Measurements from ENCODE around the gene TNNT3.

TNNT3 gene

GRCh38 chr11:1913271-1914060 is 6.0 kb upstream of the TNNT3 start:
- Histone ChIP-seq H3K27ac (ENCODE audit: poor library complexity, severe bottlenecking) (no peak overlapping the region), H3K4me3 (ENCODE audit: severe bottlenecking) (no peak overlapping the region), H3K4me1 (ENCODE audit: insufficient read depth, poor library complexity, severe bottlenecking) (no peaks in the 10 kb centered on the region), H3K27me3 (ENCODE audit: insufficient read depth, poor library complexity, severe bottlenecking) (no peaks in the 10 kb centered on the region), H3K9me3 (ENCODE audit: severe bottlenecking) (no peaks in the 10 kb centered on the region), H3K36me3 (ENCODE audit: low read depth) (no peaks in the 10 kb centered on the region)
- no peak for TF ChIP-seq CTCF (IDR thresholded peaks at IDR 0.05; ENCODE audit: poor library complexity, severe bottlenecking)
- ATAC-seq (ENCODE audit: low read depth): no peak
- DNase-seq (ENCODE audit: low spot score): no peak

GRCh38 chr11:1915795-1916131 is 3.7 kb upstream of the TNNT3 start:
- H3K4me3 ChIP-seq (ENCODE audit: severe bottlenecking): no peak overlapping the region
- TF ChIP-seq CTCF (IDR thresholded peaks at IDR 0.05; ENCODE audit: poor library complexity, severe bottlenecking): no peak
- no peaks in the 10 kb centered on the region for H3K27me3 ChIP-seq (ENCODE audit: insufficient read depth, poor library complexity, severe bottlenecking)
- DNase-seq (ENCODE audit: low spot score) (no peak), ATAC-seq (ENCODE audit: low read depth) (no peak)
- H3K9me3 ChIP-seq (ENCODE audit: severe bottlenecking): no peaks in the 10 kb centered on the region
- no peaks in the 10 kb centered on the region for H3K36me3 ChIP-seq (ENCODE audit: low read depth)
- no peaks in the 10 kb centered on the region for H3K4me1 ChIP-seq (ENCODE audit: insufficient read depth, poor library complexity, severe bottlenecking)
- H3K27ac ChIP-seq (ENCODE audit: poor library complexity, severe bottlenecking): no peak overlapping the region

- Histone ChIP-seq H3K36me3 (ENCODE audit: low read depth) (no peaks in the 10 kb centered on the region), H3K4me3 (ENCODE audit: severe bottlenecking) (no peak overlapping the region), H3K27ac (ENCODE audit: poor library complexity, severe bottlenecking) (no peak overlapping the region), H3K27me3 (ENCODE audit: insufficient read depth, poor library complexity, severe bottlenecking) (no peaks in the 10 kb centered on the region), H3K9me3 (ENCODE audit: severe bottlenecking) (no peaks in the 10 kb centered on the region), H3K4me1 (ENCODE audit: insufficient read depth, poor library complexity, severe bottlenecking) (no peaks in the 10 kb centered on the region)
- no peak for TF ChIP-seq CTCF (IDR thresholded peaks at IDR 0.05; ENCODE audit: poor library complexity, severe bottlenecking)
- ATAC-seq (ENCODE audit: low read depth) (no peak), DNase-seq (ENCODE audit: low spot score) (no peak)
These were observed 3.1 kb upstream of the TNNT3 start for GRCh38 chr11:1916132-1916985.

- DNase-seq (ENCODE audit: low spot score): no peak
- no peaks in the 10 kb centered on the region for H3K9me3 ChIP-seq (ENCODE audit: severe bottlenecking)
- no peak overlapping the region for H3K4me3 ChIP-seq (ENCODE audit: severe bottlenecking)
- no peaks in the 10 kb centered on the region for H3K36me3 ChIP-seq (ENCODE audit: low read depth)
- no peak overlapping the region for H3K27ac ChIP-seq (ENCODE audit: poor library complexity, severe bottlenecking)
- H3K4me1 ChIP-seq (ENCODE audit: insufficient read depth, poor library complexity, severe bottlenecking): no peaks in the 10 kb centered on the region
- H3K27me3 ChIP-seq (ENCODE audit: insufficient read depth, poor library complexity, severe bottlenecking): no peaks in the 10 kb centered on the region
- no peak for ATAC-seq (ENCODE audit: low read depth)
- no peak for TF ChIP-seq CTCF (IDR thresholded peaks at IDR 0.05; ENCODE audit: poor library complexity, severe bottlenecking)
These were observed 2.4 kb upstream of the TNNT3 start for GRCh38 chr11:1916986-1917522.

Measured in RWPE2 (cell line).